ELF-1 (cell line): Measurements from ENCODE around the gene EWSR1.

Source experiments
- DNase-seq: peaks from one replicate; pipeline ENCODE4 v3.0.0-alpha.2; 2016; ENCODE audit warnings: low read depth, low spot score

Gene EWSR1

GRCh38 chr22:29306835-29307595 is 38.9 kb downstream of the EWSR1 start:
- DNase-seq, result peak; percentile 94

DNA sequence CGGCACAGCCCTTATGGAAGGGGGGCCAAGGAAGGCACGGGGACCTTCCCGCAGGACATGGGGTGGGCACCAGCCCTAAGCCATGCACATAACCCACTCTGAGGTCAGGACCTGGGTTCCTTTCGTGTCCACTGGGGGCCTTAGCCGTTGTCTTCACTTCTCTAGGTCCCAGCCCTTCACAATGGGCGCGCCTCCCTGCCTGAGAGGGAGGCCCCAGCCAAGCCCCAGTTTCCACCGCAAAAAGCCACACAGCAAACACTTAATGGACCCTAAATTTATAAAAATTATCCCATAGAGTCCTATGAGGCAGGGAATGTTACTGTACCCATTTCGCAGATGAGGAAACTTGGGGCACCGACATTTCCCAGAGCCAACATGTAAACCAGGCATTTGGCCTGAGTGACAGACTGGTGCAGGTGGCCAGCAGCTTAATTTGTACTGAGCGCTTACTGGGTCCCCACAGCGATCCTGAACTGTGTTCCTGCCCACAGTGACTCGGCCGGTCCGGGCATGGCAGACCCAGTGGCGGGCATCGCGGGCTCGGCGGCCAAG is 39.6 kb downstream of the EWSR1 start:
- no peak for DNase-seq

GRCh38 chr22:29308148-29308790 is 40.2 kb downstream of the EWSR1 start:
- no peak for DNase-seq

- no peak for DNase-seq
Observed at GRCh38 chr22:29308791-29309262, 40.8 kb downstream of the EWSR1 start.

- no peak for DNase-seq
Observed at GRCh38 chr22:29309332-29310064, 41.4 kb downstream of the EWSR1 start.

DNA sequence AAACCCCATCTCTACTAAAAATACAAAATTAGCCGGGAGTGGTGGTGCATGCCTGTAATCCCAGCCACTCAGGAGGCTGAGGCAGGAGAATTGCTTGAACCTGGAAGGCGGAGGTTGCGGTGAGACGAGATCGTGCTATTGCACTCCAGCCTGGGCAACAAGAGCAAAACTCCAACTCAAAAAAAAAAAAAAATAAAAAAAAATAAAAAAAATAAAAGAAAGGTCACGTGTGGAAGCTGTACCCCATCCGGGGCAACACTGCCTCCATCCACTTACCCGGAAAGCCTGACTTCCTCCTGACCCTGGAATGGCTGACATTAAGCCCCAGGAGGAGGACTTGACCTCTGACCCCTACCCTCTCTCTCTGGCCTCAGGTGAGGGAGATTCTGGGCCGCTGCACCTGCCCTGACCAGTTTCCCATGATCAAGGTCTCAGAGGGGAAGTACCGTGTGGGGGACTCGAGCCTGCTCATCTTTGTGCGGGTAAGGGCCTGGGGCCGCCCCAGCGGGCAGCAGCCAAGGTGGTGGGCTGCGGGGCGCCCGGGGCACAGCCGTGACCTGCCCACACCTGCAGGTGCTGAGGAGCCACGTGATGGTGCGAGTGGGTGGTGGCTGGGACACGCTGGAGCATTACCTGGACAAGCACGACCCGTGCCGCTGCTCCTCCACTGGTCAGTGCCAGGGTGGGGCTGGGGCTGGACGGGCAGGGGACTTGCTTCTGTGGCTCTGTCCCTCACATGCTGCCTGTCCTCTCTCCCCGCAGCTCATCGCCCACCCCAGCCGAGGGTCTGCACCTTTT is 42.2 kb downstream of the EWSR1 start:
- DNase-seq, result peak; percentile 44

DNA sequence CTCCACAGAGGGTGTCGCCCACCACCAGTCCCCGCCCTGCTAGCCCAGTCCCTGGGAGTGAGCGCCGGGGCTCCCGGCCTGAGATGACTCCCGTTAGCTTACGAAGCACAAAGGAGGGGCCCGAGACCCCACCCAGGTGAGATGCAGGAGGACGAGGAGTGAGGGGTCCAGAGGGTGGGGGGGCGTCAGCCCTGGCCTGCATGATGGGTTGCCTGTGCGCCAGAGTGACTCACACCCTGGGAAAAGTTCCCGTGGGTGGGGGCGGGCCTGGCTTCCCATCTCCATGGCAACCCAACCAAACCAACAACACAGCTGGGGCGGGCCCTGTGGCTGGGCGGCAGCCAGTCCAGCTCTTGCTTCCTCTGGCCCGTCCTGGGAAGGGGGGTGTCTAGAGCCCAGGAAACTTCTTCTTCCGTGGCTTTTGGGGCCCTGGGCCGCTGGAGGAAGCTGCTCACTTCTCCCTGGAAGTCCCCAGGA is 42.8 kb downstream of the EWSR1 start:
- peak; percentile 91 for DNase-seq

DNA sequence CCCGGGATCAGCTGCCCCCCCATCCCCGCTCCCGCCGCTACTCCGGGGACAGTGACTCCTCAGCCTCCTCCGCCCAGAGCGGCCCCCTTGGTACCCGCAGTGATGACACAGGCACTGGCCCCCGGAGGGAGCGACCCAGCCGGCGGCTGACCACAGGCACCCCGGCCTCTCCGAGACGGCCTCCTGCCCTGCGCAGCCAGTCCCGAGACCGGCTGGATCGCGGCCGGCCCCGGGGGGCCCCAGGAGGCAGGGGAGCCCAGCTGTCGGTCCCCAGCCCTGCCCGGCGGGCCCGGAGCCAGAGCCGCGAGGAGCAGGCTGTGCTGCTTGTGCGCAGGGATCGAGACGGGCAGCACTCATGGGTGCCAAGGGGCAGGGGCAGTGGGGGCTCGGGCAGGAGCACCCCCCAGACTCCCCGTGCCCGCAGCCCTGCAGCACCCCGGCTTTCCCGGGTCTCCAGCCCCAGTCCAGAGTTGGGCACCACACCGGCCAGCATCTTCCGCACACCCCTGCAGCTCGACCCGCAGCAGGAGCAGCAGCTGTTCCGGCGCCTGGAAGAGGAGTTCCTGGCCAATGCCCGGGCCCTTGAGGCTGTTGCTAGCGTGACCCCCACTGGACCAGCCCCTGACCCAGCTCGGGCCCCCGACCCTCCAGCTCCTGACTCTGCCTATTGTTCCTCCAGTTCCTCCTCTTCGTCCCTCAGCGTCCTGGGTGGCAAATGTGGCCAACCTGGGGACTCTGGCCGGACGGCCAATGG is 43.6 kb downstream of the EWSR1 start:
- no peak for DNase-seq

DNA sequence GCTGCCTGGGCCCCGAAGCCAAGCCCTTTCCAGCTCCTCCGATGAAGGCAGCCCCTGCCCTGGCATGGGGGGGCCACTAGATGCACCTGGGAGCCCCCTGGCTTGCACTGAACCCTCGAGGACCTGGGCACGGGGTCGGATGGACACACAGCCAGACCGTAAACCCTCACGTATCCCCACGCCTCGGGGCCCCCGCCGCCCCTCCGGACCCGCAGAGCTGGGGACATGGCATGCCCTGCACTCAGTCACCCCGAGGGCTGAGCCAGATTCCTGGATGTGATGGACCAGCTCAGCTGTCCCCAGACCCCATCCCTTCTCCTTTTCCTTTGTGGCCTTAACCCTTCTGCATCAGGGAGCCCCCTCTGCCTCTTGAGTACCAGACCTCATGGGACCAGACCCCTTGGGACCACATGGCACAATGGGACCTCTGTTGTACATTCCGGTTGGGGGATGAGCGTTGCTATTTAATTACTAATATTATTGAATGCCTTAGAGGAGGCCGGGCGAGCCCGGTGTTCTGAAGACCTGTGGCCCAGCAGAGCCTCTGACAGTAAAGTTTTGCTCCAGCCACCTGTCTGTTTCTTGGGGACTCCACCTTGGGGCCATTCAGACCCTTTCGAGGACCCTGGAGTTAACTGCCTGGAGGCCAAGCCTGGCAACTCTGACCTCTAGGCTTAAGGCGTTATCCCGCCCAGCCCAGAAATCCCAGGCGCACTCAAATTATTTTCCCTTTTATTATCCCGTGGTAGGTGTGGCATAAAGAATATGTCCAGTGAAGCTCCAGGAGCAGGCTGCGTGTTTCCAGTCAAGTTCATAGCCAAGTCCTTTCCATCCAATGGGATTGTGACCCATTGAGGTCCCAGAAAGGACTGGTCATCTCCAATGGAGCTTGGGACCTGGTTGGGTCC is 44.4 kb downstream of the EWSR1 start:
- DNase-seq, result no peak

- peak; percentile 93 for DNase-seq
Observed at GRCh38 chr22:29313126-29313575, 45.1 kb downstream of the EWSR1 start.

DNA sequence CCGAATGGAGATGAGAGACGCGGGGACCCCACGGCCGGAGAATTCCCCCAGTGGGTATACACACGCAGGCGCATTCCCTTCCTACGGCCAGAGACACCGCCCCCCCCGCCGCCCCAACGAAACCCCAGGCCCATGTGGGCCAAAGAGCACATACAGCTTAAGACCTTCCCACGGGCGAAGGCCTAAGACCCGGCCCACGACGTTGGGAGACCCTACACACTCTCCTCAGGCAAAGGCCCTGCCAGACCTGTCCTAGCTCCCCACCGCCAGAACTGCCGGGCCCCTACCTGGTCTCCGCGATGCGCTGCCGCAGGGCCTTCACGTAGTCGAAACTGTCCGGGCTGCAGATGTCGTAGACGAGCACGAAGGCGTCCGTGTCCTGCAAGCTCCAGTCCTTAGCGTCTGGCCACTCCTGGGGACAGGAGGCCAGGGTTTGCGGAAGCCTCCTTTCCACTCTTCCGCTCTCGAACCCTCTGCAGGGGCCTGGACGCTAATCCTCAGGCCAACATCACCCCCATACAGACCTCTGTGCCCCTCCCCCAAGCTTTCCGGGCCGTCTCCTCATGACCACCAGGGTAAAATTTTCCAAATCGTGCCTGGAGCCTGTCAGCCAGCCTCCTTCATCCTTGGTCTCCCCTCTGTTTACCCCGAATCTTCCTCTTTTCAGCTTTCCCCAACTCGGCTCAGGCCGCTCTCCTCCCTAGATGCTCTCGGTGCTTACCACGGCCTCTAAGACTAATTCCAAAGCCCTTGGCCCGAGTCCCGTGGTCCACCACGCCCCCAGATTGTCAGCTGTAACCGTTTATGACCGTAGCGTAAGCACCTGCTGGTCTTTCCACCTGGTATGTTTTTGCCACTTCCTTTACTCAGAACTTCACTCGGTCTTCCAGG is 45.8 kb downstream of the EWSR1 start:
- no peak for DNase-seq

GRCh38 chr22:29314537-29315285 is 46.6 kb downstream of the EWSR1 start:
- peak; percentile 71 for DNase-seq

DNA sequence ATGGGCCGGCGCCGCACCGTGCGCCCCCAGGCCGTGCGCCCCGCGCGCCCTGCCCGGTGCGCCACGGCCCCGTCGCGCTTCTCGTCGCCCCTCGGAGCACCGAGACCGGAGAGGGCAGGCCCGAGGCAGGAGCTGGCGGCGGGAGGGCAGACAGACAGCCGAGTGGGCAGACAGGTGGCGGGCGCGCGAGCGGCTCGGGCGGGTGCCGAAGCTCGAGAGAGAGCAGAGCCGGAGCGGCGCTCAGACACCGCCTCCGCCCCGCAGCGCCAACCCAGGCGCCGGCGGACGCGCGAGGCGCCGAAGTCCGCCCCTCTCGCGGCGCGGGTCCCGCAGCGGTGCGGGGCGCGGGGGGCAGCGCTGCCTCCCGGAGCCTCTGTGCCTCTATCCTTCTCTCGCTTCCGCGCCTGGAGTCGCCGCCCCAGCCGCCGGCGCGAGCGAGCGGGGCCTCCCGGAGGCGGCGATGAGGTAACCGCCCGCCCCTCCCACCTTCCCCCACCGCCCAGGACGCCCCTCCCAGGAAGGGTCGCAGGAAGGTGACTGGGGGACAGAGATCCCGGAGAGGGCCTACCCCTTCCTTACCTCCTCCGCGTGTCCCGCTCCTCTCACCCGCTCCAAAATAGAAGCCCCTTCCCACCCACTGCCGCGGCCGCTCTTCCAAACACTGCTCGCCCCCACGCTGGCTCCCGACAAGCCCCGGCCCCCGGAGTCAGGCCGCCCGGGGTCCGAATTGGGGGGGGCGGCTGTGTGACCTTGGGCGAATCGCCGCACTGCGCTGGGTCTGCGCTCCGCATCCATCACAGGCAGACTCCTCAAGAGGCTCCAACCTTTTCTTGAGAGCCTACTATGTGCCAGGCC is 47.4 kb downstream of the EWSR1 start, which contains the start of gene RASL10A:
Gene RASL10A, minus strand, starts transcription at position 412 of the 855 bp plus-strand sequence. CDS start 451 bp downstream, outside the sequence.
- no peak for DNase-seq

DNA sequence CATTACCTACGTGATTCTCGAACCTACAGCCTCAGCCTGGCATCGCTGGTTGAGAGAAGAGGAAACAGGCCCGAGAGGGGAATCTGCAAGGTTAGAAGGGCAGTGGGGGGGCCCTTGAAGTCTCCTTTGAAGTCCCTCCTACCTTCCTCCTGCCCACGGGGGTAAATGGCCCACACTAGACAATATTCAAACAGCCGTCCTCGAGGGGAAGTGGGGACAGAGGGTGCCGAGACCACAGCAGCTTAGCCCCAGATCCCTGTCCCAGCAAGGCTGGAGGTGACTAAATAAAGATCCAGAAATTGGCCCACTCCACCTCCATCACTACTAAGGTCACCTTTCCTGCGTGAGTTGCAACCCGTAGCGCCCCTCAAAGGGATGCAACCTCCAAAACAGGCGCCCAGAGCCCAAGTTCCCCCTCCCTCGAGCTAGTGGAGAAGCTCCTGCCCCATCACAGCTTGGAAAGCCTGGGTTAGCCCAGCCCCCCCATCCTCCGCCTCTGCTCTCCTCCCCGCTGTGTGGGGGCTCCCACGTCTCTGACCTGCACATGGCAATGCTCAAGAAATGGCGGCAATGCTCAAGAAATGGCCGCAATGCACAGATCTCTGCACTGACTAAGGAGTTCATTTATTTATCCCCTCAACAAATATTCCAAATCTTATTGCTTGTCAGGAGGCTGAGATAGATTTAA is 48.2 kb downstream of the EWSR1 start:
- DNase-seq, result no peak

- no peak for DNase-seq
Observed at GRCh38 chr22:29317827-29318454, 49.9 kb downstream of the EWSR1 start.
